ENCODE data around the gene WDR86.

GRCh38 chr7:151406051-151406875, 3.6 kb downstream of the WDR86 start:
- TF ChIP-seq CTCF (IDR thresholded peaks at IDR 0.05; ENCODE audit: low read length) (no peak), EZH2 (IDR thresholded peaks at IDR 0.05; ENCODE audit: borderline replicate concordance, low read length) (no peak)
